Thyroid gland (tissue), 4 donors: ENCODE results near the gene DBF4.

Experiments used
- POLR2A ChIP-seq, 2 donors: fragments of 450-650 bp; IDR thresholded peaks; one replicate each; pipeline ENCODE4 v1.6.1; 2017; ENCODE audit warnings: antibody characterized with exemption in 2 of 2, mild to moderate bottlenecking in 2 of 2, moderate library complexity in 1 of 2
- TF ChIP-seq, protein P1 (sequence below), 6 experiments: fragments of 200-600 bp in 3 of 6; fragments of 450-650 bp in 3 of 6; sonication (generic) in 3 of 6; IDR thresholded peaks; one replicate each; pipeline ENCODE4 v1.5.1; 2016 to 2019; ENCODE audit warnings: antibody characterized with exemption in 6 of 6, mild to moderate bottlenecking in 2 of 6, inconsistent platforms in 1 of 6, moderate library complexity in 1 of 6

DNA sequence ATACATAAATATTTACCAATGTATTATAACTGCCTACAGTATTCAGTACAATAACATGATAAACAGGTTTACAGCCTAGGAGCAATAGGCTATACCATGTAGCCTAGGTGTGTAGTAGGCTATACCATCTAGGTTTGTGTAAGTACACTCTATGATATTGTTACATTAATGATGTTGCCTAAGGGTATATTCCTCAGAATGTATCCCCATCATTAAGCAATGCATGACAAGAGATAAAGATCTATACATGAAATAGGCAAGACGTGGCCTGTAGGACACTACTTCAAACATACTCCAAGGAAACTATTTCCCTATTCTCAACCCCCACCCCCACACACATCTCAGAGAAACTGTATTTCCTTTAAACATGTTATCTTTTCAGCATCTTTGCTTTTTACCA is 42.4 kb downstream of the DBF4 start:
- TF ChIP-seq, protein P1, sequence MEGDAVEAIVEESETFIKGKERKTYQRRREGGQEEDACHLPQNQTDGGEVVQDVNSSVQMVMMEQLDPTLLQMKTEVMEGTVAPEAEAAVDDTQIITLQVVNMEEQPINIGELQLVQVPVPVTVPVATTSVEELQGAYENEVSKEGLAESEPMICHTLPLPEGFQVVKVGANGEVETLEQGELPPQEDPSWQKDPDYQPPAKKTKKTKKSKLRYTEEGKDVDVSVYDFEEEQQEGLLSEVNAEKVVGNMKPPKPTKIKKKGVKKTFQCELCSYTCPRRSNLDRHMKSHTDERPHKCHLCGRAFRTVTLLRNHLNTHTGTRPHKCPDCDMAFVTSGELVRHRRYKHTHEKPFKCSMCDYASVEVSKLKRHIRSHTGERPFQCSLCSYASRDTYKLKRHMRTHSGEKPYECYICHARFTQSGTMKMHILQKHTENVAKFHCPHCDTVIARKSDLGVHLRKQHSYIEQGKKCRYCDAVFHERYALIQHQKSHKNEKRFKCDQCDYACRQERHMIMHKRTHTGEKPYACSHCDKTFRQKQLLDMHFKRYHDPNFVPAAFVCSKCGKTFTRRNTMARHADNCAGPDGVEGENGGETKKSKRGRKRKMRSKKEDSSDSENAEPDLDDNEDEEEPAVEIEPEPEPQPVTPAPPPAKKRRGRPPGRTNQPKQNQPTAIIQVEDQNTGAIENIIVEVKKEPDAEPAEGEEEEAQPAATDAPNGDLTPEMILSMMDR (IDR thresholded peaks at IDR 0.05) = no peak
- TF ChIP-seq POLR2A (IDR thresholded peaks at IDR 0.05) = no peak
